HCT116 (cell line): ENCODE measurements around the gene HADH. TPM values are rescaled to one million over a fixed set of nuclear protein-coding genes. Genes with fewer than 3 reads are reported as not detected.

Source experiments
- ATAC-seq: fragments of 200-7000 bp; cut with Tn5 transposase; 2 replicates; pipeline ENCODE4 v1.9.1; 2020; ENCODE audit warnings: mild to moderate bottlenecking, moderate library complexity
- BruUV-seq: library from RNA; stranded (reverse); fragments of 400-500 nt; replicated peaks from 2 replicates; lab custom pipeline; 2021; lab: Mats Ljungman, UMichigan
- CTCF ChIA-PET: fragments of 300-600 bp; sonication (Branson Sonifier 250); formaldehyde crosslinking; loops from one replicate; lab custom pipeline; 2021; ENCODE audit warnings: antibody characterized with exemption; lab: Charles Lee
- POLR2A ChIA-PET: fragments of 300-600, 350-600 bp; sonication (Branson Sonifier 250); formaldehyde crosslinking; loops from one replicate; lab custom pipeline; 2021; ENCODE audit warnings: antibody characterized with exemption; lab: Charles Lee
- RAD21 ChIA-PET, 2 experiments: fragments of 300-600 bp; sonication (Branson Sonifier 250); formaldehyde crosslinking; loops; one replicate each; lab custom pipeline; 2023; ENCODE audit warnings: low total read pairs in 2 of 2; ENCODE audit not compliant: uncharacterized antibody in 2 of 2, unreplicated experiment in 2 of 2, low non-redundant PET in 1 of 2; lab: Charles Lee
- DNase-seq: peaks from one replicate; pipeline ENCODE4 v3.0.0-alpha.2; 2010; ENCODE audit warnings: low read depth, low spot score
- H2AFZ ChIP-seq: fragments of 200-600 bp; shearing (Covaris generic), sonication (generic); 2 replicates; pipeline ENCODE4 v1.6.1; 2017; ENCODE audit warnings: low read depth, mixed run types, mixed read lengths, antibody characterized with exemption, low read length; ENCODE audit not compliant: poor library complexity, severe bottlenecking
- H3K27ac ChIP-seq: 2 replicates; pipeline ENCODE4 v1.5.1; 2012; ENCODE audit warnings: low read depth, low read length
- H3K27me3 ChIP-seq: fragments of 200-600 bp; sonication (generic); 2 replicates; pipeline ENCODE4 v1.6.1; 2016; ENCODE audit warnings: mixed run types, low read length, mixed read lengths; ENCODE audit not compliant: insufficient read depth
- H3K36me3 ChIP-seq, 2 experiments: fragments of 200-500 bp in 1 of 2; fragments of 200-600 bp in 1 of 2; sonication (Bioruptor generic) in 1 of 2; sonication (generic) in 1 of 2; 2 replicates each; pipeline versions ENCODE4 v1.5.1 to v1.6.1; 2014 to 2016; ENCODE audit warnings: low read length in 2 of 2, inconsistent platforms in 1 of 2, mixed read lengths in 1 of 2, mixed run types in 1 of 2; ENCODE audit not compliant: insufficient read depth in 2 of 2, control insufficient read depth in 1 of 2
- H3K4me1 ChIP-seq, 2 experiments: fragments of 200-600 bp in 1 of 2; sonication (generic) in 1 of 2; 2 replicates each; pipeline versions ENCODE4 v1.5.1 to v1.6.1; 2012 to 2017; ENCODE audit warnings: low read length in 2 of 2, inconsistent platforms in 1 of 2, mild to moderate bottlenecking in 1 of 2, mixed read lengths in 1 of 2, mixed run types in 1 of 2, moderate library complexity in 1 of 2; ENCODE audit not compliant: insufficient read depth in 2 of 2, control insufficient read depth in 1 of 2
- H3K4me2 ChIP-seq: fragments of 200-600 bp; sonication (generic); 2 replicates; pipeline ENCODE4 v1.6.1; 2017; ENCODE audit warnings: mixed run types, low read length, mixed read lengths
- H3K4me3 ChIP-seq, 2 experiments: fragments of 200-600 bp in 1 of 2; sonication (generic) in 1 of 2; replicated peaks in 1 of 2; 2 replicates each; pipeline ENCODE4 v1.5.1; 2011 to 2016; ENCODE audit warnings: low read length in 2 of 2, control low read depth in 1 of 2, low read depth in 1 of 2, mild to moderate bottlenecking in 1 of 2, mixed read lengths in 1 of 2, mixed run types in 1 of 2
- H3K79me2 ChIP-seq: fragments of 200-600 bp; sonication (generic); 2 replicates; pipeline ENCODE4 v1.6.1; 2017; ENCODE audit warnings: mild to moderate bottlenecking, mixed run types, low read length, moderate library complexity, mixed read lengths; ENCODE audit not compliant: insufficient read depth
- H3K9ac ChIP-seq: fragments of 200-600 bp; sonication (generic); 2 replicates; pipeline ENCODE4 v1.6.1; 2016; ENCODE audit warnings: low read length, mixed read lengths
- H3K9me2 ChIP-seq: fragments of 200-600 bp; sonication (generic), shearing (Covaris generic); 2 replicates; pipeline ENCODE4 v1.6.1; 2017; ENCODE audit warnings: mixed run types, mild to moderate bottlenecking, moderate library complexity; ENCODE audit not compliant: insufficient read depth
- H3K9me3 ChIP-seq, 2 experiments: fragments of 200-500 bp in 1 of 2; fragments of 200-600 bp in 1 of 2; sonication (Bioruptor generic) in 1 of 2; sonication (generic) in 1 of 2; 2 replicates each; pipeline ENCODE4 v1.6.1; 2014 to 2017; ENCODE audit warnings: low read length in 2 of 2, mixed read lengths in 2 of 2, inconsistent platforms in 1 of 2, low read depth in 1 of 2, mild to moderate bottlenecking in 1 of 2, mixed run types in 1 of 2, moderate library complexity in 1 of 2; ENCODE audit not compliant: control insufficient read depth in 1 of 2, insufficient read depth in 1 of 2
- H4K20me1 ChIP-seq: fragments of 200-600 bp; sonication (generic), shearing (Covaris generic); 2 replicates; pipeline ENCODE4 v1.6.1; 2017; ENCODE audit warnings: mixed run types, mild to moderate bottlenecking, moderate library complexity; ENCODE audit not compliant: insufficient read depth
- ELF1 ChIP-seq: IDR thresholded peaks from 2 replicates; pipeline ENCODE4 v1.6.1; 2012; ENCODE audit warnings: low read depth, borderline replicate concordance
- EZH2 ChIP-seq: fragments of 200-600 bp; sonication (generic); IDR thresholded peaks from 2 replicates; pipeline ENCODE4 v1.6.1; 2017; ENCODE audit warnings: antibody characterized with exemption, mixed run types
- EZH2phosphoT487 ChIP-seq: fragments of 200-600 bp; IDR thresholded peaks from 2 replicates; pipeline ENCODE4 v1.6.1; 2018; ENCODE audit warnings: antibody characterized with exemption, borderline replicate concordance
- FOSL1 ChIP-seq: IDR thresholded peaks from 2 replicates; pipeline ENCODE4 v1.6.1; 2012; ENCODE audit warnings: low read depth
- SIN3A ChIP-seq: IDR thresholded peaks from 2 replicates; pipeline ENCODE4 v1.6.1; 2012; ENCODE audit warnings: low read depth
- SRF ChIP-seq: IDR thresholded peaks from 2 replicates; pipeline ENCODE4 v1.6.1; 2012; ENCODE audit warnings: low read depth
- TCF7L2 ChIP-seq: IDR thresholded peaks from 2 replicates; pipeline ENCODE4 v1.7.0; 2011; ENCODE audit warnings: borderline replicate concordance, inconsistent platforms; ENCODE audit not compliant: insufficient read depth, insufficient read length; ENCODE audit errors: extremely low read depth
- YY1 ChIP-seq: IDR thresholded peaks from 2 replicates; pipeline ENCODE4 v1.6.1; 2011; ENCODE audit warnings: low read length, low read depth, moderate library complexity, mild to moderate bottlenecking; ENCODE audit not compliant: insufficient replicate concordance; ENCODE audit errors: extremely low read depth
- ZFX ChIP-seq: fragments of 450-650 bp; IDR thresholded peaks from 2 replicates; pipeline ENCODE4 v1.6.1; 2017
- ZNF274 ChIP-seq: fragments of 200-500 bp; sonication (Bioruptor generic); IDR thresholded peaks from 2 replicates; pipeline ENCODE4 v1.6.1; 2014; ENCODE audit warnings: mild to moderate bottlenecking, low read depth, low read length, inconsistent platforms
- intact Hi-C: fragments of 100-400 bp; cut with micrococcal nuclease; formaldehyde crosslinking; loops from 2 replicates; pipeline ENCODE4 v1.10.0; 2022
- total RNA-seq: library from RNA; stranded (reverse); gene quantifications from one replicate; pipeline ENCODE4 v1.2.1, GENCODE V29; 2021; ENCODE audit not compliant: unreplicated experiment
- TF ChIP-seq, protein P1 (sequence below): IDR thresholded peaks from 2 replicates; pipeline ENCODE4 v1.6.1; 2012
- TF ChIP-seq, protein P2 (sequence below): IDR thresholded peaks from 2 replicates; pipeline ENCODE4 v1.6.1; 2011; ENCODE audit warnings: mild to moderate bottlenecking, low read length, moderate library complexity; ENCODE audit not compliant: insufficient replicate concordance; ENCODE audit errors: extremely low read depth
- TF ChIP-seq, protein P3 (sequence below): IDR thresholded peaks from 2 replicates; pipeline ENCODE4 v1.6.1; 2012; ENCODE audit warnings: low read depth

Gene HADH
- total RNA-seq, 1 experiment from 2014 or later = 30.2 TPM

GRCh38 chr4:108053251-108053711, 63.6 kb downstream of the HADH start:
- no TSS peak for BruUV-seq
- ATAC-seq = no peak

More at GRCh38 chr4:108053251-108053711, 63.6 kb downstream of the HADH start:
- TF ChIP-seq, protein P1, sequence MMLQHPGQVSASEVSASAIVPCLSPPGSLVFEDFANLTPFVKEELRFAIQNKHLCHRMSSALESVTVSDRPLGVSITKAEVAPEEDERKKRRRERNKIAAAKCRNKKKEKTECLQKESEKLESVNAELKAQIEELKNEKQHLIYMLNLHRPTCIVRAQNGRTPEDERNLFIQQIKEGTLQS = no peak
- no peak for TF ChIP-seq YY1
- TF ChIP-seq TCF7L2 = no peak
- TF ChIP-seq ELF1 = no peak
- TF ChIP-seq EZH2 = no peak
- TF ChIP-seq, protein P2, sequence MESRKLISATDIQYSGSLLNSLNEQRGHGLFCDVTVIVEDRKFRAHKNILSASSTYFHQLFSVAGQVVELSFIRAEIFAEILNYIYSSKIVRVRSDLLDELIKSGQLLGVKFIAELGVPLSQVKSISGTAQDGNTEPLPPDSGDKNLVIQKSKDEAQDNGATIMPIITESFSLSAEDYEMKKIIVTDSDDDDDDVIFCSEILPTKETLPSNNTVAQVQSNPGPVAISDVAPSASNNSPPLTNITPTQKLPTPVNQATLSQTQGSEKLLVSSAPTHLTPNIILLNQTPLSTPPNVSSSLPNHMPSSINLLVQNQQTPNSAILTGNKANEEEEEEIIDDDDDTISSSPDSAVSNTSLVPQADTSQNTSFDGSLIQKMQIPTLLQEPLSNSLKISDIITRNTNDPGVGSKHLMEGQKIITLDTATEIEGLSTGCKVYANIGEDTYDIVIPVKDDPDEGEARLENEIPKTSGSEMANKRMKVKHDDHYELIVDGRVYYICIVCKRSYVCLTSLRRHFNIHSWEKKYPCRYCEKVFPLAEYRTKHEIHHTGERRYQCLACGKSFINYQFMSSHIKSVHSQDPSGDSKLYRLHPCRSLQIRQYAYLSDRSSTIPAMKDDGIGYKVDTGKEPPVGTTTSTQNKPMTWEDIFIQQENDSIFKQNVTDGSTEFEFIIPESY = no peak
- no peak for TF ChIP-seq ZFX
- TF ChIP-seq FOSL1 = no peak
- no peak for TF ChIP-seq EZH2phosphoT487
- TF ChIP-seq SRF = no peak
- TF ChIP-seq, protein P3, sequence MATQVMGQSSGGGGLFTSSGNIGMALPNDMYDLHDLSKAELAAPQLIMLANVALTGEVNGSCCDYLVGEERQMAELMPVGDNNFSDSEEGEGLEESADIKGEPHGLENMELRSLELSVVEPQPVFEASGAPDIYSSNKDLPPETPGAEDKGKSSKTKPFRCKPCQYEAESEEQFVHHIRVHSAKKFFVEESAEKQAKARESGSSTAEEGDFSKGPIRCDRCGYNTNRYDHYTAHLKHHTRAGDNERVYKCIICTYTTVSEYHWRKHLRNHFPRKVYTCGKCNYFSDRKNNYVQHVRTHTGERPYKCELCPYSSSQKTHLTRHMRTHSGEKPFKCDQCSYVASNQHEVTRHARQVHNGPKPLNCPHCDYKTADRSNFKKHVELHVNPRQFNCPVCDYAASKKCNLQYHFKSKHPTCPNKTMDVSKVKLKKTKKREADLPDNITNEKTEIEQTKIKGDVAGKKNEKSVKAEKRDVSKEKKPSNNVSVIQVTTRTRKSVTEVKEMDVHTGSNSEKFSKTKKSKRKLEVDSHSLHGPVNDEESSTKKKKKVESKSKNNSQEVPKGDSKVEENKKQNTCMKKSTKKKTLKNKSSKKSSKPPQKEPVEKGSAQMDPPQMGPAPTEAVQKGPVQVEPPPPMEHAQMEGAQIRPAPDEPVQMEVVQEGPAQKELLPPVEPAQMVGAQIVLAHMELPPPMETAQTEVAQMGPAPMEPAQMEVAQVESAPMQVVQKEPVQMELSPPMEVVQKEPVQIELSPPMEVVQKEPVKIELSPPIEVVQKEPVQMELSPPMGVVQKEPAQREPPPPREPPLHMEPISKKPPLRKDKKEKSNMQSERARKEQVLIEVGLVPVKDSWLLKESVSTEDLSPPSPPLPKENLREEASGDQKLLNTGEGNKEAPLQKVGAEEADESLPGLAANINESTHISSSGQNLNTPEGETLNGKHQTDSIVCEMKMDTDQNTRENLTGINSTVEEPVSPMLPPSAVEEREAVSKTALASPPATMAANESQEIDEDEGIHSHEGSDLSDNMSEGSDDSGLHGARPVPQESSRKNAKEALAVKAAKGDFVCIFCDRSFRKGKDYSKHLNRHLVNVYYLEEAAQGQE = no peak
- no peak for TF ChIP-seq ZNF274
- no peak for TF ChIP-seq SIN3A
- Histone ChIP-seq H3K9me2 (no peaks in the 10 kb centered on the region), H3K4me2 (no peak overlapping the region), H3K9me3 (no peaks in the 10 kb centered on the region), H4K20me1 (no peaks in the 10 kb centered on the region), H3K27me3 (no peaks in the 10 kb centered on the region), H3K27ac (no peak overlapping the region), H3K79me2 (no peaks in the 10 kb centered on the region), H3K4me1 (peaks cover 0 to 2% of the 10 kb centered on the region in 2 experiments; a peak in 2 of 4 replicates), H3K36me3 (no peaks in the 10 kb centered on the region), H3K9ac (no peak overlapping the region), H2AFZ (no peak overlapping the region), H3K4me3 (no peak overlapping the region)
- intact Hi-C loops = no loop called here
- CTCF ChIA-PET = no interaction called here
- DNase-seq = no peak
- RAD21 ChIA-PET = no interaction called here
- POLR2A ChIA-PET = no interaction called here
